OCI-LY3 (cell line): ENCODE data around the gene RBM6.

ENCODE experiments used
- EZH2phosphoT487 ChIP-seq: fragments of 200-600 bp; shearing (Covaris generic); IDR thresholded peaks from 2 replicates; pipeline ENCODE4 v1.6.1; 2018; ENCODE audit warnings: antibody characterized with exemption, mixed run types, low read depth
- TF ChIP-seq, protein P1 (sequence below): fragments of 200-600, 300-600 bp; sonication (generic); IDR thresholded peaks from 2 replicates; pipeline ENCODE4 v1.5.1; 2014; ENCODE audit warnings: antibody characterized with exemption, low read length, low read depth

- TF ChIP-seq, protein P1, sequence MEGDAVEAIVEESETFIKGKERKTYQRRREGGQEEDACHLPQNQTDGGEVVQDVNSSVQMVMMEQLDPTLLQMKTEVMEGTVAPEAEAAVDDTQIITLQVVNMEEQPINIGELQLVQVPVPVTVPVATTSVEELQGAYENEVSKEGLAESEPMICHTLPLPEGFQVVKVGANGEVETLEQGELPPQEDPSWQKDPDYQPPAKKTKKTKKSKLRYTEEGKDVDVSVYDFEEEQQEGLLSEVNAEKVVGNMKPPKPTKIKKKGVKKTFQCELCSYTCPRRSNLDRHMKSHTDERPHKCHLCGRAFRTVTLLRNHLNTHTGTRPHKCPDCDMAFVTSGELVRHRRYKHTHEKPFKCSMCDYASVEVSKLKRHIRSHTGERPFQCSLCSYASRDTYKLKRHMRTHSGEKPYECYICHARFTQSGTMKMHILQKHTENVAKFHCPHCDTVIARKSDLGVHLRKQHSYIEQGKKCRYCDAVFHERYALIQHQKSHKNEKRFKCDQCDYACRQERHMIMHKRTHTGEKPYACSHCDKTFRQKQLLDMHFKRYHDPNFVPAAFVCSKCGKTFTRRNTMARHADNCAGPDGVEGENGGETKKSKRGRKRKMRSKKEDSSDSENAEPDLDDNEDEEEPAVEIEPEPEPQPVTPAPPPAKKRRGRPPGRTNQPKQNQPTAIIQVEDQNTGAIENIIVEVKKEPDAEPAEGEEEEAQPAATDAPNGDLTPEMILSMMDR, result no peak
- TF ChIP-seq EZH2phosphoT487, result no peak
Measured at GRCh38 chr3:50100956-50101845, 161.3 kb downstream of the RBM6 start.
